NCI-H1092 (cell line): ENCODE results near the gene COMT.

Source experiments
- DNase-seq: peaks from one replicate; lab custom pipeline; 2025; lab: John Stamatoyannopoulos, UW

Gene COMT

DNA sequence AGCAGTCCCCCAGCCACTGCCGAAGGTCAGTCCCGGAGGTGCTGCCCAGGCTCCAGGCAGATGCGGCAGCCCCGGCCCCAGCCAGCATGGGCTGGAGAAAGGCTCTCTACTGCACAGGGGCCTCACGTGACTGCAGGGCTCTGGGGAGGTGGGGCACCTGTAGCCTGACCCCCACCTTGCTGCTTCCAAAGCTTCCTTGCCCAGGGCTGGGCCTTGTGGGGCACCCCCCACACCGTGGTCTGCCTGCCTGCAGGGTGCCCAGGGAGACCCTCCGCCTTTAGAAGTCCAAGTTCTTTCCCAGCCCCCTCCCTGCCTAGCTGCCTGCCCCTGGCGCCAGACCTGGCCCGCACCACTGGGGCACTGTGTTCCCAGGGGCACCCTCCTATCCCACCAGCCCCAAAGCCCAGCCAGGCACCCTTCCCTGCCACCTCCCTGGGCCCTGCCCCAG lies 28.5 kb downstream of the COMT start:
- no peak for DNase-seq

DNA sequence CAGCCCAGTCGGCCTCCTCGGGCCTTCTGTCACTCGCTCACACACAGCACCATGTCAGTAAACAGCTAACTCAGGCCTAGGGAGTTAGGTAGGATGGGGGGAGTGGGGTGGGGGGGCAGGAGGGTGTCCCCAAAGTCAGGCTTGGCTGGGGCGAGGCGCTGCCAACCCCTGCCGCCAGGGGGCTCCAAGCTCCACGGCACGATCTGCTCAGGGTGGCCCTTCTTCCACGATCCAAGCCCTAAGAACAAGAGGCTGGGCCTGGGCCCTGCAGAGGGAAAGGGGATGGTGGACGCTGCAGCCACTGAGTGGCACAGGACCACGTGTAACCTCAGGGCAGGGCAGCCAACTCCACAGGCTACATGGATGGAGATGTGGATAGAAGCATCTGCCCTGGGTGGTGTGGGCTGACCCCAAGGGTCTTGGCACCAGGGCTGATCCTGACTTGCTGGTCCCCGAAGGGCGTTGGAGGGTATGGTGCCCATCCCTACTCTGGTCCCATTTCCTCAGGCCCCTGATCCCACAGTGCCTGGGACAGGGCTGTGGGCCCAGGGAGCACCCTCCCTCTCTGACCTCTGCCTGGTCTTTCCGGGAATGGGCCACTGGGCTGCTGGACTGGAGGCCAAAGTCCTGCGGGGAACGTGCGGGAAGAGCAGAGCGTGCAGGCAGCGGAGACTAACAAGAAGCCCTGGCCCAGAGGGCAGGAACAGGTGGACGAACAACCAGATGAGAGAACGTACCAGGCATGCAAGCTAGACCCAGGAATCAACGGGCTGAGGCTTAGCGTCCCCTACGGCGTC lies 29.1 kb downstream of the COMT start:
- peak; percentile 21 for DNase-seq

DNA sequence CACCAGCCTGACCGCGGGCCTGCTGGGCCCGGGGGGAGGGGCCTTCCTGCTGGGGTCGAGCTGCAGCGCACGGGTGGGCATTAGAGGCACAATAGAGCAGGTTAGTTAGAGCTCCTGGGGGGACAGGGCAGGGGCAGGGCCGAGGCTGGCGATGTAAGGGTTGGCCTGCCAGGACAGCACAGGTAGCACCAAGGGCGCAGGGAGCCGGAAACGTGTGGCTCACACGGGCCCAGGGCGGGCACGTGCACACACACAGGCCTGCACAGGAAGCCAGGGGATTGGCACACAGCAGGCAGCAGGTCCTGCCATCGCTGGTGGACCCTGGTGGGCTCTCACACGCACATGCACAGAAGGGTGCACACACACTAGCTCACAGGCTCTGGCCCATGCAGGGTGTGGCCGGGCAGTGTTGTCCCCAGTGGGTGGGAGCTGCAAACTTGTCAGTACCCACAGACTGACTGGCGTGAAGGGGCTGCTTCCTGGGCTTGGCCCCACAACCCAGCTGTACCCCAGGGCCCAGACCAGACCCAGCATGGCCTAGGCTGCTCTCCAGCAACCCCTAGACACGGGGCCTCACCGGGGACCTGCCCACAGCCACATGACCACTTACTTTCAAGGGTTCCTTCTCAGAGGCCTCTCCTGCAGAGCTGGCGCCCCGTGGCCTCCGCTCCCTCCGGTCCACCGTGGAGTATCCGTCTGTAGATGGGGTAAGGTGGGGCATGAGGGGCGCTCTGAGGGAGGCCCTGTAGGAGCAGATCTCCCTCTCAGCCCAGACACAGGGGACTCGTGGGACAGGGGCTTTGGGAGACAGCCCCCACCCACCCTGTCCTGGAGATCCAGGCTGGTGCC lies 29.9 kb downstream of the COMT start:
- DNase-seq = no peak

DNA sequence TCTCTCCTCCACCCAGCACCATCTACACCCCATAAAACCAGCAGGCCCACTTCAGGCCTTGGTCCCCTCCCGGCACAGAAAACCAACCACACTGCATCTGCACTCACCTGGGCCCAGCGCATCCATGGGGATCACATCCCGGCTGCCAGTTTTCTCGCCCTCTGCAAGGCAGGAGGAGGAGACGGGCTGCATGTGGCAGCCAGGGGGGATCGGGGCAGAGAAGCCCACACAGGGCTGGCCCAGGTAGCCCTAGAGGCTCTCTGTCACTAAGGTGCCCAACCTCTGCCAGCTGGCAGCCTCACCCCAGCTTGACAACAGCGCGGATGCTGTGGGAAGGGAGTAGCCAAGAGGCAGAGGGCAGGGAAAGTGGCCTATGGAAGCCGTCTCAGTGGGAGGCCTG lies 30.7 kb downstream of the COMT start:
- DNase-seq = no peak

DNA sequence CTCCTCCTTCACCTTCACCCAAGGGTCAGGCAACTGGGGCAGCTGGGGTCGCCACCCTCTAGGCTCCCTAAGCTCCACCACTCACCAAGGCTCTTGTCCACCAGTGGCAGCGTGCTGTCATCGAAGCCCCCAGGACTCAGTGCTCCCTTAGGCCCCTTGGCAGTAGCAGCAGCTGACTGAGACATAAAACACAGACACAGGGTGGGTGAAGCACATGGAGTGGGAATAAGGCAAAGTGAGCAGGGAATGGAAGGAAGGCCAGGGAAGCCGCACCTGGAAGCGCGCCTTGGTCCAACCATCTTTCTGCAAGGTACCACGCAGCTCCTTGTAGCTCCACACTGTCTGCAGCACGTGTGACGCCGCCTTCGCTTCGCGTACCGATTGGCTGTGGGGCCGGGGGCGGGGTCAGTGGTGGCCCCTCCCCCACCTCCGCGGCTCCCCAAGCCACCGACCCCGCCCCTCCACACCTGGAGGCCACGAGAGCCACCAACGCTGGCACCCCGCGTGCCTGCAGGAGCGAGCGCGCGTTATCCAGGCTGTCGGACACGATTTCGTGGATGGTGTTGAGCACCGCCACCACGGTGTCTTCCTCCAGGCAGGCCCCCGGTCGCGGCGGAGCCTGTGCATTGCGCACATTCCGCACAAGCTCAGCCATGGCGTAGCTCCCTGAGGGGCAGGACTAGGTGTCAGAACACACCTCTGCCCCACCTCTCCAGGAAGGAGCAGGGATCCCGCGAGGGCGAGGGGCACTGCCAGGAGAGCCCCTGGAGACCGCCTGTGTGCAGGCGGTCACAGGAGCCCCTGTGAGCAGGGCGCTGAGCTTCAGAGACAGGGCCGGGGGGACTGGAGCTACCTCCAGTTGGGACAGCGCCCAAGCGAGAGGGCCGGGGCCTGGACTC lies 31.3 kb downstream of the COMT start:
- no peak for DNase-seq

DNA sequence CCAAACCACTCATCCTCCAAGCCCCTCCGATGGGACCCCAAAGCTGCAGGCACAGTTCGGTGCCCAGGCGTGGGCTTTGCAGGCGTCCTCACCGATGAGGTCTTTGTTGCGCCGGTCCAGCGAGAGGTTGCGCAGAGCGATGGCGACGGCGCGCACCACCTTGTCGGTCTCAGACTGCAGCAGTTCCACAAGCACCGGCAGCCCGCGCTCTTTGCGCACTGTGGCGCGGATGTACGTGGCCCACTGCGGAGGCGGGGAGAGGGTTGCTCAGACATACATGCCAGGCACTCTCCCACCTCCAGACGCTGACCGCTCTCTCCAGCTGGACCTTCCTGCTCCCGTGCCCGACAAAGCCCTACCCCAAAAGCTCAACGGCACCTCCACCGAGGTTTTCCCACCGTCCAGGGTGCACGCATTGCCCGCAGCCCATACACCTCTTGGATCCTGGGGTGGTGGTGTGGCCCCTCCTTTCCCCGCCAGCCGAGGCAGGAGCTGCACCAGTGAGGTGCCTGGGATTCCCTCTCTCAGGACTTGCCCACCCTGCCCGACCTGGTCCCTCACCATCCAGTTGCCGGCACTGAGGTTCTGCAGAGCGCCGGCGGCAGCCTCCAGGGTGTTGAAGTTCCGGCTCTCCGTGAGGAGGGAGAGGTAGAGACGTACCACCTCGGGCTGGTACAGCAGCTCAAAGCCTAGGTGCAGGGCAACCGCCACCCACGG lies 32.1 kb downstream of the COMT start:
- DNase-seq = no peak

DNA sequence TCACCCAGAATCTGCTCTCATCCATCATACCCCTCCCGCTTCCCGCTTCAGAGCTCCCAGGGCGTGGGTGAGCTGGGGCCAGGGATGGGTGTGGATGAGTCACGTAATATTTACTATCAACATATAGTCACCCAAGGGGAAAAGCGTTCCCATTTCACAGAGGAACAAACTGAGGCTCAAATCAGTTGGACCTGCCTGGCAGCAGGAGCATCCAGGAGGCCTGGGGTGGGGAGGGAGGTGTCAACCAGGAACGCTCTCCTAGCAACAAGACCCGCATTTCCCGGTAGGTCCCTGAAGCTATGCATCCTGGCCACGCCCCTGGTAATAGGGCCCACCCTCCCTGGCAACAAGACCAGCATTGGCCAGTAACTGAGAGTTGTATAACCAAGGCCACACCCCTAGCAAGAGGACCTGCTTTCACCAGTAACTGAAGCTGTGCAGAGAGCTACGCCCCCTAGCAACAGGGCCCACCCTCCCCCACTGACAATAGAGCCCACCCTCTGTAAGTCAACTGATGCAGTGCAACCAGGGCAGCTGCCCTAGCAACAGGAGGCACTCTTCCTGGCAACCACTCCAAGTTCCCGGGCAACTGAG lies 32.8 kb downstream of the COMT start:
- DNase-seq = peak; percentile 83

DNA sequence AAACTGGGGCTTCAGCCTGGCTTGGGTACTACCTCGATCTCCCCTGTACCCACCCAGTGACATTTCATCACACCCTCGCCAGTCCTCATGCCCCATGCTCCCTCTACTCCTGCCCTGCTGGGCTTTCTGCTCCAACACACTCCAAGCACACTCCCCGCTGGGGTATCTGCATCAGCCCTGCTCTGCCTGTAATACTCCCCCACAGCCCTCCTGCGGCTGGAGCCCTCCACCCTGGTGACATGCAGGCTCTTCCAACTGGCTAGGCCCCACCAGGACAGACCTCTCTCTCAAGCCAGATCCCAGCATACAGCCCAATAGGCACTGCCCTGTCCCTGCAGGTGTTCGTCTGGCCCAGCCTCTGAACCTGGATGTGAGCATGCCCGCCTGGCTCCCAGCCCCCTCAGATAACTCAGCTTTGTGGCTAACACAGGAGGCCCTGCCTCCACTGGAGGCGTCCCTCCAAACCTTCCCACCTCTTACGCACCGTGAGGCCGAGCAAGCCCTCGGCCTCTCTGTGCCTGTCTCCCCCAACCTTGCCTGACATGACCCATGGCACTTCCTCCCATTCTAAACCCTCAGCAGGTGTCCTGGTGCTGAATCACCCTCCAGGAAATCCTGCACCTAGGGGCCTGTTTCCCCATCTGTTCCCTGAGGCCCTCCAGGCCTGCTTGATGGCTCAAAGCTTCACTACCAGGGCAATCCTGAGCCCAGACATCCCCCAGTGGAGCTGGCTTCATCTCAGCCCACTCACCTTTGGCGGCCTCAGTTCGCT lies 33.5 kb downstream of the COMT start:
- DNase-seq = no peak

DNA sequence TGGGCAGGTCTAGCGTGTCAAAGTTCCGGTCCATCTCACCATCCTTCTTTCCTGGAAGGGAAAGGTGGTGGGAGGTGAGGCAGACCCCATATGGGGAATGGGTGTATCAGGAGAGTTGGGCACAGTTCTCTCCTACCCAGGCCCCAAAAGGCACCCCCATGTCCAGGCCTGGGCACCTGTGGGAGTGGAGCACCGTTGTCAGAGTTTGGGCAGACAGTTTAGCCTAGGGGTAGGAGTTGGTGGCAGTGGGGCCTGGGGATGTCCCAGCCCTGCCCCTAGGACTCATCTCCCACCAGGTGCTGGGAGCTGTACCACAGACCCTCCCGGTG lies 34.1 kb downstream of the COMT start:
- DNase-seq = no peak

DNA sequence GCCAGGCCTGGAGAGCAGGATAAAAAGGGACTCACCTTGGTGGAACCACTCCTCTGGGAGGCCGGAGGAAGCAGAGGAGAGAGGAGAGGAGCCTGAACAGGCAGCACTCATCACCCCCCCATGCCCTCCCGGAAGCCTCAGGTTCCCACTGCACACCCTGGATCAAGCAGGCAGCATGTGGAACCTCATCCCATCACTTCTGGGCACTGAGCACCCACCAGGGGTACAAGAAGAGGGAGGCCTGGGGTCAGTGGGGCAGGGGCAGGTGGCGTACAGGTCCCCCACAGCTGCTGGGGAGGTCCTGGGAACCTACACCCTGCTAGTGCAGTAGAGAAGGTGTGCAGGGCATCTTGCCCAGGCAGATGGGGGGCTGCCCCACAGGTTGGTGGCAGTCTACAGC lies 35.1 kb downstream of the COMT start:
- no peak for DNase-seq

DNA sequence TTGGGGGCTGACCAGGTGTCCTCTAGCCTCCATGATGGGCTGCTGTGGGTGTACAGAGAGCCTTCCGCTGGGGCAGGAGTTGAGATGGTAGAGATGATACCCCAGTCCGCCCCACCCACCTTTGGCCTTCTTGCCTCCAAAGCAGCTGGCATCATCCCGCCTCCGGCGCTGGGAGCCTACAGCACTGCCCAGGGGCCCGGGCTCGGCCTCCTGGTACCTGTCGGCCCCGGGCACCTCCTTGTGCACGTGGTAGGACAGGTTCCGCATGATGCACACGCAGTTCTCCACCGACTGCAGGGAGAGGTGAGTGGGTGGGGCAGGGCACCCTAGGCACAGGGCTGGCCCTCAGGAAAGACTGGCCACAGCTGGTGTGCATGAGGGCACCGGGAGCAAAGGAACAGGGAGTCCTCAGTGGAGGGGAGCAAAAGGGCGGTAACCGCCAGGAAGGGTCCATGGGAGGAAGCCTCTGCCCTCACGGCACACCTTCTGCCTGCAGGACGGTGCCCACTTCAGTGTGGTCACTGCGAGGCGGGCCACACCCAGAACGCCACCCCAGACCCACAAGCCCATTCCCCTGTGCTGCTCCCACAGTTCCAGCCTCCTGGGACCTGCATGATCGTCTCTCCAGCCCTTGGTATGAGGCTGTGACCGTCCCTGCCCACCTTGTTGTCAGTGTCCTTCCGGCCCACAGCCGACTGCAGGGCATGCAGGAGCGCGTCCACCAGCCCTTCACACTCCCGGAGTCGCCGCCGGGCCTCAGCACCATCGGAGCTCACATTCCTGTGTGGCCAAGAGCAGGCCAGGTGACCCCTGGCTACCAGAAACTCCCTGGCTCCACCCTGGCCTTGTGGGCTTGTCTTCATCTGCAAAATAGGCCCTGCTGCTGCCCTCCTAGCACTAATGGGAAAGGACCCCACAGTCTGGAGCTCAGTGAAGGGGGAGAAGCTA lies 36.0 kb downstream of the COMT start:
- no peak for DNase-seq

DNA sequence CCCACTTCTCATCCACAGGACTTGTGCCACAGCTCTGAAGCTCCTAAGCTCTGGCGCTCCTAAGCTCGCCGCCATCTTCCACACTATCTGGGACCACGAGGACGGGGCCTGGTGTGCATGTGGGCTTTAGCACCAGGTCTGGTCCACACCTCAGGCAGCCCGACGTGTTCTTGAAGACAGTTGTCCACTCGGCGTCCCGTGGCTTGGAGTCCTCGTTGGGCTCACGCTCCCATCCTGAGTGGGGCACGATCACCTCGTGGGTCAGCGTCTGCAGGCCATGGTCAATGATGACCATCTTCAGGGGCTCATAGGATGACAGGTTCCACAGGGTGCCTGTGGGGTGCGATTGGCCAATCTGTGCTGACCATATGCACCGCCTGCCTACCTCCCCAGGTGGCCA lies 37.2 kb downstream of the COMT start:
- no peak for DNase-seq

DNA sequence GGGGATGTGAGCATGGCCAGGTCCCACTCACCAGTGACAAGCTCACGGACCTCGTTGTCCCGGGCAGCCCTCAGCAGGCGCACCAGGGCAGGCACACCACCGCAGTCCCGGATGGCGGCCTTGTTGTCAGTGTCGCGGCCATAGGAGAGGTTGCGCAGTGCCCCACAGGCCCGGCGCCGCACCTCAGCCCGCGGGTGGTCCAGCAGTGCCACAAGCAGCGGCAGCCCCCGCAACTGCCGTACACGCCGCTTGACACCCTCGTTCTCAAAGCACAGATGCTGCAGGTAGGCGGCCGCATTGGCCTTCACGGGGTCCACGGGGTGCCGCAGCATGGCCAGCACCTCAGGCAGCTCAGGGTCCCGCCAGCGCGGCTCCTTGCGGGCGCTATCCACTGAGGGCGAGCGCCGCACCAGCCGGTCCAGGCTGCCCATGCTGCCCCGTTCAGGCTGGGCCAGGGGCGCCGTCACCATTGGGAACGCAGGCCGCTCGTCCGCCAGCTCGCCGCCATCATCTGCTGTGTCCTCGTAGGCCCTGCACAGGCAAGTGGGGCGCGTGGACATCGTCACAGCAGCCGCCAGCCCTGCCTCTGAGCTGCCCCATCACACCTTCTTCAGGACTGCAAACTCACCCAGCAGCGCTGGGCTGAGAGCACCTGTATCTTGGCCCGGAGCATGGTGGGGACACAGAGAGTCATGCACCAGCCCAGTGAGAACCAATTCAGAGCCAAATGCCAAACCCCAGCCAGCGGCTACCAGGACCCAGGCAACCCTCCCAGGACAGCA lies 38.3 kb downstream of the COMT start:
- DNase-seq = no peak

DNA sequence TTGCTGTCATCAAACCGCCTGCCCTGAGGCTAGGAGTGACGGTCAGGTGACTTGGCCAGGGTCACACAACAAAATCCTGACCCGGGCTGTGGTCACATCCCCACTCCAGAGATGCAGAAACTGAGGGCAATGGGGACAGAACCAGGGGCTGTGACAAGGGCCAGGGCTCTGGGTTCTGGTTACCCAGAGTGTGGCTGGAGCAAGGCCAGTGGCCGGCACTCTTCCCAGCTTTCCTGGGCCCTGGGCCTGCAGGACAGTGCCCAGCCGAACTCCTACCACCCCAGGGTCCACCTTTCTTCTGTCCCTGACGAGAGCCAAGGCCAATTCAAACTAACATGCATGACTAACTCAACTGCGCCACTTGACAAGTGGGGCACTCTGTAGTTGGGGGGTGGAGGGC lies 39.2 kb downstream of the COMT start:
- DNase-seq = no peak

DNA sequence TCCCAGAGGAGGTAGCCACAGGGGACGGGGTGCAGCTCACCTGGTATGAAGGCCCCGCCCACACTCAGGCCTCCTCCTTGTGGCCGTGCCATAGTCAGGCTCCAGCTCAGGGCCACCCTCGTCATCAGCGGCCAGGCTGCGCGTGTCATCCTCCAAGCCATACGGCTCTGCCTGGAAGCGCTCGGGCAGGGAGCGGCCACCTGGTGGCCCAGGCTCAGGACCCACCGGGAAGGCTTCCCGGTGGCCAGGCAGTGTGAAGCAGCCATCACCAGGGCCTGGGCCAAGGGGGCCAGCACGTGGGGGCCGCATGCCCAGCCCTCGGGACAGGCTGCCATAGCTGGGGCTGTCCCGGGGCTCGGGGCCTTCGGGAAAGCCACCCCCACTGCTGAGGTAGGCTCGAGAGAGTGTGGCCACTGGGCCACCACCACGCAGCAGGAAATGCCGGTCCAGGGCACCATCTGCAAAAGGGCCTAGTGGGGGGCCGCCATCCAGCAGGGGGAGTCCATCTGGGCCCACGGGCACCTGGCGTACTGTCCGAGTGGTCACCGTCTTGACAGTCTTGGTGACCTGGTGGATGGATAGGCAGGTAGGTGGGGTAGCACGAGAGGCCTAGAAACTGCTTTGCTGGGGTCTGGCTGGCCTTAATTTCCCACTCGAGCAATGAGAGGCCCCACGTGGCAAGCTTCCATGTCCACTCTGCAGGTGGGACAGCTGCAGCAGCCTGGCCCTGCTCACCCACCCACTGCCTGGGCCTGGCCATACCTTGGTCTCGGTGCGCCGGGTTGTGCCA lies 39.8 kb downstream of the COMT start:
- no peak for DNase-seq

DNA sequence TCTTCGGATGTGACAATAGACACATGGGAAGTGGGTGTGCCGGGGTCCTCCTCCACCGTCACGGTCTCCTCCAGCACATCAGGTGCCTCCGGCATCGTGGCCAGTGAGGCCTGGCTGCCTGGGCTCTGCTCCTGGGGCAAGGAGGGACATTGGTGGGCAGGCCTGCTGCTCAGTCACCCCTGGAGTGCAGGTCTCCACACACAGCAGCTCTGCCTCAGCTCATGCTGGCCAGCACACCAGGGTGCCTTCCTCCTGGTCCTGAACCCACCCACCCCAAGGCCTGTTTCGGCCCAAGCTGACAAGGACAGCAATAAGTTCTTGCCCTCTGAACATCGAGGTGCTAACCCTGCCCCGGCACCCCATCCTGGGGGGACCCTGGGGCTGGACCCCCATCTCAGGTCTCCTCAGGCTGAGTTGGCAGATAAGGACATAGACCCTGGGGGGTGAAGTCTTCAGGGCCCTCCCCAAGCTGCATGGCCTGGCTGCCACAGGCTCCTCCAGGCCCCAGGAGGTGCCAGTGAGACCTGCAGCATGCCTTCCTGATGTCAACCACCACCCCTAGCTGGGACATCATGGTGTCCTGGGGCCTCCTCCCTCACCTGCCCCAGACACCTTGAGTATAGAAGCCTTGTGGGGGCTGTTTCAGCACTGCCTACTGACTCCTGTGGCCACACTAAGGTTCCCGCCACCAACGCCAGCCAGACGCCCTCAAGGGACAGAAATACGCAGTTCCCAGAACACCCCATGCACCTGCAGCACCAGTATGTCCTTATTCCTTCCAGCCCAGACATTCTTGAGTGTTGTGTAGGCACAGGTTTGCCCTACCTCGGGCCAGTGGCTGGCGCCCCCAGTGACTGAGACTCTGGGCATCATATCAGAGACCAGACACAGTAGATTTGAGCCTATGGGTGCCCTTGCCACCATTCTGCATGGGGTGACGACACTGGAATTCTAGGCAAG lies 40.7 kb downstream of the COMT start:
- DNase-seq = no peak
